GM18870 (cell line): ENCODE data around the gene HSPBP1.

ENCODE experiments used
- ATAC-seq: cut with Tn5 transposase; IDR thresholded peaks from one replicate; pipeline ENCODE4 v1.9.1; 2021; ENCODE audit warnings: moderate library complexity; ENCODE audit not compliant: unreplicated experiment

HSPBP1 gene

GRCh38 chr19:55305491-55305890 is 25.6 kb upstream of the HSPBP1 start:
- no peak for ATAC-seq

GRCh38 chr19:55304980-55305379 is 25.1 kb upstream of the HSPBP1 start:
- ATAC-seq, result no peak

- ATAC-seq, result no peak
These were observed 24.5 kb upstream of the HSPBP1 start for GRCh38 chr19:55304279-55304978.

GRCh38 chr19:55303477-55303876 is 23.6 kb upstream of the HSPBP1 start:
- no peak for ATAC-seq

GRCh38 chr19:55302318-55302703 is 22.4 kb upstream of the HSPBP1 start:
- no peak for ATAC-seq

- ATAC-seq, result no peak
These were observed 21.8 kb upstream of the HSPBP1 start for GRCh38 chr19:55301459-55302317.

GRCh38 chr19:55300886-55301458 is 21.1 kb upstream of the HSPBP1 start:
- no peak for ATAC-seq

GRCh38 chr19:55299991-55300390 is 20.1 kb upstream of the HSPBP1 start:
- ATAC-seq, result no peak

GRCh38 chr19:55297267-55297666 is 17.4 kb upstream of the HSPBP1 start:
- ATAC-seq, result no peak

GRCh38 chr19:55289117-55289796 is 9.3 kb upstream of the HSPBP1 start:
- ATAC-seq, result no peak

GRCh38 chr19:55287361-55288079 is 7.6 kb upstream of the HSPBP1 start:
- no peak for ATAC-seq

- ATAC-seq, result no peak
These were observed 5.5 kb upstream of the HSPBP1 start for GRCh38 chr19:55285229-55285890.

- ATAC-seq, result no peak
These were observed 4.6 kb upstream of the HSPBP1 start for GRCh38 chr19:55284405-55285058.

- no peak for ATAC-seq
These were observed 3.9 kb upstream of the HSPBP1 start, which contains the start of gene BRSK1 for GRCh38 chr19:55283548-55284377. Gene BRSK1 (plus strand): TSS chr19:55283997. CDS start chr19:55284443, 446 bp downstream.

- ATAC-seq, result no peak
These were observed 570 bp downstream of the HSPBP1 start for GRCh38 chr19:55279340-55279739.

- no peak for ATAC-seq
These were observed 1.3 kb downstream of the HSPBP1 start for GRCh38 chr19:55278391-55279135.

- ATAC-seq, result no peak
These were observed 2.4 kb downstream of the HSPBP1 start for GRCh38 chr19:55277494-55277893.
